Measurements from ENCODE around the gene NLGN3.

The NLGN3 gene

DNA sequence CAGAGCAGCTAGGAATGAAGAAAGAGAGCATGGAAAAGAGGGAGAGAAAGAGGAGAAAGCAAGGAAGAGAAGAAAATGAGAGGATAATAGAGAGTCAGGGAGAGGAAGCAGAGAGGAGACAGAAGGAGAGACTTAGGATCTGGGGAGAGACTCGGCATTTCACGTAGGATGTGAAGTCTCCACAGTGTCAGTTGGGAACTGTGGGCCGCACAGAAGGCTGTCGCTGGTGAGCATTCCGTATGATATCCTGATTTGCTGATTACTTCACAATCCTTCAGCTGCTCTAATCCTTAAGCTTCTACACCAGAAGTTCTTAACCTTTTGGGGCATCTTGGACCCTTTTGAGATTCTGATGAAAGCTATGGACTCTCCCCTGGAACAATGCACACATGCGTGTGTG lies 14.0 kb downstream of the NLGN3 start:
- no peaks in the 10 kb centered on the region for H3K9me3 ChIP-seq (replicated peaks; ENCODE audit: insufficient read depth, low read length)
- H2AFZ ChIP-seq (ENCODE audit: low read length), result no peak overlapping the region
- no peaks in the 10 kb centered on the region for H3K36me3 ChIP-seq (replicated peaks; ENCODE audit: insufficient read depth, low read length)
- no peaks in the 10 kb centered on the region for H3K27me3 ChIP-seq (replicated peaks; ENCODE audit: insufficient read depth, low read length)
- no peaks in the 10 kb centered on the region for H4K20me1 ChIP-seq (ENCODE audit: insufficient read depth, low read length)
- H3K27ac ChIP-seq (ENCODE audit: low read length), result no peak overlapping the region
- no peaks in the 10 kb centered on the region for H3F3A ChIP-seq (ENCODE audit: insufficient read depth, low read length)
- no peak for DNase-seq
- no peaks in the 10 kb centered on the region for H3K79me2 ChIP-seq (ENCODE audit: low read length)
- no peak overlapping the region for H3K4me3 ChIP-seq (ENCODE audit: low read length)
- TF ChIP-seq, protein P1, sequence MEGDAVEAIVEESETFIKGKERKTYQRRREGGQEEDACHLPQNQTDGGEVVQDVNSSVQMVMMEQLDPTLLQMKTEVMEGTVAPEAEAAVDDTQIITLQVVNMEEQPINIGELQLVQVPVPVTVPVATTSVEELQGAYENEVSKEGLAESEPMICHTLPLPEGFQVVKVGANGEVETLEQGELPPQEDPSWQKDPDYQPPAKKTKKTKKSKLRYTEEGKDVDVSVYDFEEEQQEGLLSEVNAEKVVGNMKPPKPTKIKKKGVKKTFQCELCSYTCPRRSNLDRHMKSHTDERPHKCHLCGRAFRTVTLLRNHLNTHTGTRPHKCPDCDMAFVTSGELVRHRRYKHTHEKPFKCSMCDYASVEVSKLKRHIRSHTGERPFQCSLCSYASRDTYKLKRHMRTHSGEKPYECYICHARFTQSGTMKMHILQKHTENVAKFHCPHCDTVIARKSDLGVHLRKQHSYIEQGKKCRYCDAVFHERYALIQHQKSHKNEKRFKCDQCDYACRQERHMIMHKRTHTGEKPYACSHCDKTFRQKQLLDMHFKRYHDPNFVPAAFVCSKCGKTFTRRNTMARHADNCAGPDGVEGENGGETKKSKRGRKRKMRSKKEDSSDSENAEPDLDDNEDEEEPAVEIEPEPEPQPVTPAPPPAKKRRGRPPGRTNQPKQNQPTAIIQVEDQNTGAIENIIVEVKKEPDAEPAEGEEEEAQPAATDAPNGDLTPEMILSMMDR (IDR thresholded peaks at IDR 0.05; ENCODE audit: low read length), result no peak
- TF ChIP-seq EZH2 (optimal IDR thresholded peaks at IDR 0.05; ENCODE audit: low read depth, low read length) (no peak), EZH2phosphoT487 (IDR thresholded peaks at IDR 0.05; ENCODE audit: low read length) (no peak)
- no peak overlapping the region for H3K9ac ChIP-seq (ENCODE audit: low read length)
- H3K4me1 ChIP-seq (ENCODE audit: low read length), result no peaks in the 10 kb centered on the region
- no peaks in the 10 kb centered on the region for H3K9me2 ChIP-seq (replicated peaks; ENCODE audit: insufficient read depth, low read length)
- H3K4me2 ChIP-seq (ENCODE audit: low read depth, low read length), result no peak overlapping the region

DNA sequence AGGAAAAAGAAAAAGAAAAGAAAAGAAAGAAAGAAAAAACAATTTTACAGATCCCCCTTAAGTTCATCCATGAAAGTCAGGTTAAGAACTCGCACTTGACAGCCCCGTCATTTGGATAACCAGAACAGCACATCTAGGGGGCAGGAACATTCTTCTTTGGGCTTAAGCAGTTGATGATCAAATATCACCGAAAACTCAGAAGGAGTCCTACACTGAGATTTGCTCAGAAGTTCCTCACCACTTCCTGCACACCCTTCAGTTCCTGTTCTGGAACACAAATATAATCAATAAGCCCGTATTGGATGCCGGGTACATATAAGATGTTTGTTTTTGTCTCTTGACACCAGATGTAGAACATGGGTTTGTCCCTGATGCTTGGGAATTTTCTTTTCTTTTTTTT lies 14.7 kb downstream of the NLGN3 start:
- Histone ChIP-seq H3K4me1 (ENCODE audit: low read length) (no peaks in the 10 kb centered on the region), H4K20me1 (ENCODE audit: insufficient read depth, low read length) (no peaks in the 10 kb centered on the region), H3K27me3 (replicated peaks; ENCODE audit: insufficient read depth, low read length) (no peaks in the 10 kb centered on the region), H3K4me2 (ENCODE audit: low read depth, low read length) (no peak overlapping the region), H3K79me2 (ENCODE audit: low read length) (no peaks in the 10 kb centered on the region), H3F3A (ENCODE audit: insufficient read depth, low read length) (no peaks in the 10 kb centered on the region), H2AFZ (ENCODE audit: low read length) (no peak overlapping the region), H3K36me3 (replicated peaks; ENCODE audit: insufficient read depth, low read length) (no peaks in the 10 kb centered on the region), H3K9me2 (replicated peaks; ENCODE audit: insufficient read depth, low read length) (no peaks in the 10 kb centered on the region), H3K4me3 (ENCODE audit: low read length) (no peak overlapping the region), H3K27ac (ENCODE audit: low read length) (no peak overlapping the region), H3K9ac (ENCODE audit: low read length) (no peak overlapping the region), H3K9me3 (replicated peaks; ENCODE audit: insufficient read depth, low read length) (no peaks in the 10 kb centered on the region)
- no peak for DNase-seq
- TF ChIP-seq EZH2phosphoT487 (IDR thresholded peaks at IDR 0.05; ENCODE audit: low read length) (no peak), EZH2 (optimal IDR thresholded peaks at IDR 0.05; ENCODE audit: low read depth, low read length) (no peak)
- TF ChIP-seq, protein P1 (IDR thresholded peaks at IDR 0.05; ENCODE audit: low read length), result no peak

DNA sequence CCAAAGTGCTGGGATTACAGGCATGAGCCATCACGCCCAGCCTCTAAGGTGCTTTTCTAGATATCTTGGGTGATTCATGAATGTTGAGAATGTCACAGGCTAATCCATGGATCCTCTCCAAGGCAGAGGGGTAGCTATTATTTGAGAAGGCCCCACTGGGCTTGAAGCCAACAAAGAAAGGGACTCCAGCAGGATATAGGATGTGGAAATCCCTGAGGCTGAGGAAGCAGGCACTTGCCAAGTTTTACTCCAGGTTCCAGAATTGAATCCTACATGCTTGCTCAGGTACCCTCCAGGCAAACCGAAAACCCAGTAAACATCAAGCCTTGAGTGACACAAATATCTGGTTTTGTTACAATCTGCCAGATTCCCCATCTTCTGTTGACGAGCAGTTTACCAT lies 15.8 kb downstream of the NLGN3 start:
- Histone ChIP-seq H3K9ac (ENCODE audit: low read length) (no peak overlapping the region), H3K4me1 (ENCODE audit: low read length) (no peaks in the 10 kb centered on the region), H3K9me3 (replicated peaks; ENCODE audit: insufficient read depth, low read length) (no peaks in the 10 kb centered on the region), H3K79me2 (ENCODE audit: low read length) (no peaks in the 10 kb centered on the region), H3K4me2 (ENCODE audit: low read depth, low read length) (no peak overlapping the region), H3K4me3 (ENCODE audit: low read length) (no peak overlapping the region), H4K20me1 (ENCODE audit: insufficient read depth, low read length) (no peaks in the 10 kb centered on the region), H3K27ac (ENCODE audit: low read length) (no peak overlapping the region), H3K36me3 (replicated peaks; ENCODE audit: insufficient read depth, low read length) (no peaks in the 10 kb centered on the region), H2AFZ (ENCODE audit: low read length) (no peak overlapping the region), H3F3A (ENCODE audit: insufficient read depth, low read length) (no peaks in the 10 kb centered on the region), H3K9me2 (replicated peaks; ENCODE audit: insufficient read depth, low read length) (no peaks in the 10 kb centered on the region), H3K27me3 (replicated peaks; ENCODE audit: insufficient read depth, low read length) (no peaks in the 10 kb centered on the region)
- no peak for DNase-seq
- TF ChIP-seq EZH2 (optimal IDR thresholded peaks at IDR 0.05; ENCODE audit: low read depth, low read length) (no peak), EZH2phosphoT487 (IDR thresholded peaks at IDR 0.05; ENCODE audit: low read length) (no peak)
- TF ChIP-seq, protein P1 (IDR thresholded peaks at IDR 0.05; ENCODE audit: low read length), result no peak

Measured in MM.1S (cell line).